Panc1 (cell line): ENCODE measurements around the gene FGGY. TPM values are rescaled to one million over a fixed set of nuclear protein-coding genes. Genes with fewer than 3 reads are reported as not detected.

ENCODE experiments used
- ATAC-seq: fragments of 200-7000 bp; cut with Tn5 transposase; 2 replicates; pipeline ENCODE4 v1.9.1; 2020; ENCODE audit warnings: mild to moderate bottlenecking, moderate library complexity
- BruUV-seq: library from RNA; stranded (reverse); fragments of 400-500 nt; replicated peaks from 2 replicates; lab custom pipeline; 2021; lab: Mats Ljungman, UMichigan
- CTCF ChIA-PET: fragments of 300-600 bp; sonication (Branson Sonifier 250); formaldehyde crosslinking; loops from one replicate; lab custom pipeline; 2022; ENCODE audit warnings: antibody characterized with exemption; lab: Charles Lee
- POLR2A ChIA-PET: fragments of 300-600 bp; sonication (Branson Sonifier 250); formaldehyde crosslinking; loops from one replicate; lab custom pipeline; 2022; ENCODE audit warnings: antibody characterized with exemption; lab: Charles Lee
- DNase-seq: peaks from one replicate; pipeline ENCODE4 v3.0.0-alpha.2; 2010; ENCODE audit warnings: low read depth, low spot score
- H3K27ac ChIP-seq: 2 replicates; pipeline ENCODE4 v1.5.1; 2011; ENCODE audit warnings: mild to moderate bottlenecking, low read length, inconsistent platforms
- H3K27me3 ChIP-seq: fragments of 200-500 bp; sonication (Bioruptor generic); 2 replicates; pipeline ENCODE4 v1.6.0; 2014; ENCODE audit warnings: low read length, inconsistent platforms; ENCODE audit not compliant: control insufficient read depth, insufficient read depth
- H3K36me3 ChIP-seq: fragments of 200-500 bp; sonication (Bioruptor generic); 2 replicates; pipeline ENCODE4 v1.5.1; 2014; ENCODE audit warnings: inconsistent platforms, mild to moderate bottlenecking, low read length, moderate library complexity; ENCODE audit not compliant: control insufficient read depth, insufficient read depth
- H3K4me1 ChIP-seq: 2 replicates; pipeline ENCODE4 v1.5.1; 2011; ENCODE audit warnings: inconsistent platforms, mild to moderate bottlenecking, low read length, moderate library complexity; ENCODE audit not compliant: control insufficient read depth, insufficient read depth
- H3K4me3 ChIP-seq, 2 experiments: 2 replicates each; pipeline ENCODE4 v1.5.1; 2011 to 2012; ENCODE audit warnings: low read depth in 2 of 2, low read length in 2 of 2, mild to moderate bottlenecking in 2 of 2, inconsistent platforms in 1 of 2, moderate library complexity in 1 of 2
- H3K9me3 ChIP-seq: fragments of 200-500 bp; sonication (Bioruptor generic); 2 replicates; pipeline ENCODE4 v1.5.1; 2014; ENCODE audit warnings: low read depth, mild to moderate bottlenecking, inconsistent platforms, low read length, moderate library complexity; ENCODE audit not compliant: control insufficient read depth, insufficient read depth
- POLR2AphosphoS5 ChIP-seq: IDR thresholded peaks from 2 replicates; pipeline ENCODE4 v1.6.1; 2012; ENCODE audit warnings: mild to moderate bottlenecking, low read depth, low read length, moderate library complexity
- SIN3A ChIP-seq: IDR thresholded peaks from 2 replicates; pipeline ENCODE4 v1.6.1; 2012; ENCODE audit warnings: low read depth, mild to moderate bottlenecking, low read length, moderate library complexity, borderline replicate concordance; ENCODE audit not compliant: insufficient read depth
- TCF7L2 ChIP-seq: IDR thresholded peaks from 2 replicates; pipeline ENCODE4 v1.6.1; 2011; ENCODE audit warnings: mild to moderate bottlenecking, low read depth, low read length, inconsistent platforms
- in situ Hi-C: cut with HindIII; loops from 2 replicates; pipeline ENCODE4 v1.10.0; 2016; ENCODE audit warnings: low sequenced_read_pairs, low pct_unique_long_range_greater_than_20kb
- intact Hi-C: fragments of 100-400 bp; cut with micrococcal nuclease; formaldehyde crosslinking; loops from one replicate; pipeline ENCODE4 v1.10.0; 2022; ENCODE audit not compliant: unreplicated experiment
- total RNA-seq: library from RNA; stranded (reverse); gene quantifications from one replicate; pipeline ENCODE4 v1.2.1, GENCODE V29; 2021; ENCODE audit not compliant: unreplicated experiment
- TF ChIP-seq, protein P1 (sequence below), 2 experiments: IDR thresholded peaks; 2 replicates each; pipeline ENCODE4 v1.6.1; 2011 to 2012; ENCODE audit warnings: low read depth in 2 of 2, control low read depth in 1 of 2, low read length in 1 of 2, mild to moderate bottlenecking in 1 of 2, moderate library complexity in 1 of 2; ENCODE audit not compliant: insufficient read depth in 1 of 2
- TF ChIP-seq, protein P2 (sequence below): fragments of 450-650 bp; IDR thresholded peaks from 2 replicates; pipeline ENCODE4 v1.5.1; 2017; ENCODE audit warnings: mild to moderate bottlenecking

The FGGY gene
- total RNA-seq, 1 experiment from 2014 or later: 15.5 TPM

DNA sequence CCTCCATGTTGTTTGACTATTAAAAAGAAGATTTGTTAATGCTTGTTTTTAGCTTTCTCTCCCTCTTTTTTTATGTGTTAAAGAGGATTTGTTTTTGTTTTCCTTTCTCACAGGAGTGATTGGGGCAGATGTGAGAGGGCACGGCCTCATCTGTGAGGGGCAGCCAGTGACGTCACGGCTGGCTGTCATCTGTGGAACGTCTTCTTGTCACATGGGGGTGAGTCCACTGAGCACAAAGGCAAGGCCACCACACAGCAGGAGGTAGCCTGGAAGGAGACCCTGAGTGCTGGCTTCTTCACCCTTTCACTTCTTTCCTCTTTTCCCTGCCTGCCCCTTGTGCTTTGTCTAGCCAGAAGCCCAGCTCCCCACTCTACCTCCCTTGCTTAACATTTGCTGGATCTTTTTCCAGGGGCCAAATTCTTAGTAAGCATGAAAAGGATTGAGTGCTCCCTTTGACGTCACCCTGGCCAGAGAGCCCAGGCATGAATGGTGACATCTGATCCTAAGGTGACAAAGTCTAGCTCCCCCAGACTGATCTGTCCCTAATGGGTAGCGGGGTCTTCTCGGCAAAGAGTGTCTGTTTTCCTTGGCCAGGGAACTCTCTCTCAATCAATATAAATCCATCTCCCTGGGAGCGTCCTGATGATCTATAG, 257.2 kb downstream of the FGGY start:
- DNase-seq (no peak), ATAC-seq (no peak)
- H3K36me3 ChIP-seq: no peaks in the 10 kb centered on the region
- no peaks in the 10 kb centered on the region for H3K27me3 ChIP-seq
- peaks cover 7% of the 10 kb centered on the region; the same call in 1 of the 2 replicates for H3K9me3 ChIP-seq
- no TSS peak for BruUV-seq
- intact Hi-C loops (no loop called here), in situ Hi-C loops (no loop called here)
- CTCF ChIA-PET: no interaction called here
- TF ChIP-seq TCF7L2 (no peak), SIN3A (no peak), POLR2AphosphoS5 (no peak)
- TF ChIP-seq, protein P1, sequence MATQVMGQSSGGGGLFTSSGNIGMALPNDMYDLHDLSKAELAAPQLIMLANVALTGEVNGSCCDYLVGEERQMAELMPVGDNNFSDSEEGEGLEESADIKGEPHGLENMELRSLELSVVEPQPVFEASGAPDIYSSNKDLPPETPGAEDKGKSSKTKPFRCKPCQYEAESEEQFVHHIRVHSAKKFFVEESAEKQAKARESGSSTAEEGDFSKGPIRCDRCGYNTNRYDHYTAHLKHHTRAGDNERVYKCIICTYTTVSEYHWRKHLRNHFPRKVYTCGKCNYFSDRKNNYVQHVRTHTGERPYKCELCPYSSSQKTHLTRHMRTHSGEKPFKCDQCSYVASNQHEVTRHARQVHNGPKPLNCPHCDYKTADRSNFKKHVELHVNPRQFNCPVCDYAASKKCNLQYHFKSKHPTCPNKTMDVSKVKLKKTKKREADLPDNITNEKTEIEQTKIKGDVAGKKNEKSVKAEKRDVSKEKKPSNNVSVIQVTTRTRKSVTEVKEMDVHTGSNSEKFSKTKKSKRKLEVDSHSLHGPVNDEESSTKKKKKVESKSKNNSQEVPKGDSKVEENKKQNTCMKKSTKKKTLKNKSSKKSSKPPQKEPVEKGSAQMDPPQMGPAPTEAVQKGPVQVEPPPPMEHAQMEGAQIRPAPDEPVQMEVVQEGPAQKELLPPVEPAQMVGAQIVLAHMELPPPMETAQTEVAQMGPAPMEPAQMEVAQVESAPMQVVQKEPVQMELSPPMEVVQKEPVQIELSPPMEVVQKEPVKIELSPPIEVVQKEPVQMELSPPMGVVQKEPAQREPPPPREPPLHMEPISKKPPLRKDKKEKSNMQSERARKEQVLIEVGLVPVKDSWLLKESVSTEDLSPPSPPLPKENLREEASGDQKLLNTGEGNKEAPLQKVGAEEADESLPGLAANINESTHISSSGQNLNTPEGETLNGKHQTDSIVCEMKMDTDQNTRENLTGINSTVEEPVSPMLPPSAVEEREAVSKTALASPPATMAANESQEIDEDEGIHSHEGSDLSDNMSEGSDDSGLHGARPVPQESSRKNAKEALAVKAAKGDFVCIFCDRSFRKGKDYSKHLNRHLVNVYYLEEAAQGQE (IDR thresholded peaks at IDR 0.05; ENCODE audit: insufficient read depth in 1 of 2, low read depth in 2 of 2, low read length in 1 of 2): no peak
- TF ChIP-seq, protein P2, sequence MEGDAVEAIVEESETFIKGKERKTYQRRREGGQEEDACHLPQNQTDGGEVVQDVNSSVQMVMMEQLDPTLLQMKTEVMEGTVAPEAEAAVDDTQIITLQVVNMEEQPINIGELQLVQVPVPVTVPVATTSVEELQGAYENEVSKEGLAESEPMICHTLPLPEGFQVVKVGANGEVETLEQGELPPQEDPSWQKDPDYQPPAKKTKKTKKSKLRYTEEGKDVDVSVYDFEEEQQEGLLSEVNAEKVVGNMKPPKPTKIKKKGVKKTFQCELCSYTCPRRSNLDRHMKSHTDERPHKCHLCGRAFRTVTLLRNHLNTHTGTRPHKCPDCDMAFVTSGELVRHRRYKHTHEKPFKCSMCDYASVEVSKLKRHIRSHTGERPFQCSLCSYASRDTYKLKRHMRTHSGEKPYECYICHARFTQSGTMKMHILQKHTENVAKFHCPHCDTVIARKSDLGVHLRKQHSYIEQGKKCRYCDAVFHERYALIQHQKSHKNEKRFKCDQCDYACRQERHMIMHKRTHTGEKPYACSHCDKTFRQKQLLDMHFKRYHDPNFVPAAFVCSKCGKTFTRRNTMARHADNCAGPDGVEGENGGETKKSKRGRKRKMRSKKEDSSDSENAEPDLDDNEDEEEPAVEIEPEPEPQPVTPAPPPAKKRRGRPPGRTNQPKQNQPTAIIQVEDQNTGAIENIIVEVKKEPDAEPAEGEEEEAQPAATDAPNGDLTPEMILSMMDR: no peak
- no peak overlapping the region for H3K4me3 ChIP-seq
- POLR2A ChIA-PET: no interaction called here
- no peak overlapping the region for H3K27ac ChIP-seq
- H3K4me1 ChIP-seq: no peaks in the 10 kb centered on the region

DNA sequence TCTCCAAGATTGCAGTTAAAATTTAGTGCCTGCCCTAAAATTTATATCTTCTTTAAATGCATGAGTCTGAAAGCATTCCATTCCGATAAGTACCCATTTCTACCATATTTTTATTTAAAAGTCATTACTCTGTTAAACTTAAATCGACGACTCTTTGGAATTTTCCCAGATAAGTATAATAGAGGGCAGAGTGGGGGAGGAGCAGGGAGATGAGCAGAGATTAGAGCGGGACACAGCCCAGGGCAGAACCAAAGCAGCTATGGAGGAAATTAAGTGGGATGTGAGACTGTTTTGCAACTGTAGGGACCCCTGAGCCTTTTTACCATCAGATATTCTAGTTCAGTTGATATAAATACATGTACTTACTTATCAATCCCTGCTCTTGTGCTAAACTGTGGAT, 257.9 kb downstream of the FGGY start:
- POLR2A ChIA-PET: no interaction called here
- no peak overlapping the region for H3K4me3 ChIP-seq
- H3K36me3 ChIP-seq: no peaks in the 10 kb centered on the region
- CTCF ChIA-PET: no interaction called here
- intact Hi-C loops: no loop called here
- peaks cover 7% of the 10 kb centered on the region; the same call in 1 of the 2 replicates for H3K9me3 ChIP-seq
- H3K27me3 ChIP-seq: no peaks in the 10 kb centered on the region
- no TSS peak for BruUV-seq
- in situ Hi-C loops: no loop called here
- ATAC-seq: no peak
- no peak overlapping the region for H3K27ac ChIP-seq
- TF ChIP-seq TCF7L2: no peak
- TF ChIP-seq SIN3A: no peak
- TF ChIP-seq, protein P1 (IDR thresholded peaks at IDR 0.05; ENCODE audit: insufficient read depth in 1 of 2, low read depth in 2 of 2, low read length in 1 of 2): no peak
- TF ChIP-seq, protein P2: no peak
- TF ChIP-seq POLR2AphosphoS5: no peak
- DNase-seq: no peak
- H3K4me1 ChIP-seq: no peaks in the 10 kb centered on the region
